Activated T-helper 17 cell treated with anti-CD3 and anti-CD28 coated beads, Interleukin-2, amount 50 U/mL, for 72 hours (primary cell): ENCODE results near the gene BEST3. TPM values are rescaled to one million over a fixed set of nuclear protein-coding genes. Genes with fewer than 3 reads are reported as not detected.

Source experiments
- ATAC-seq: fragments of 150-1000 bp; cut with Tn5 transposase; replicated peaks from 2 replicates; pipeline ENCODE4 v1.10.0; 2021; ENCODE audit warnings: mild to moderate bottlenecking, moderate library complexity
- H3K27ac Mint-ChIP-seq: one replicate; pipeline ENCODE4 v1.8.0; 2022; ENCODE audit warnings: mixed read lengths
- H3K27me3 Mint-ChIP-seq: one replicate; pipeline ENCODE4 v1.8.0; 2022; ENCODE audit warnings: mixed read lengths
- H3K36me3 Mint-ChIP-seq: one replicate; pipeline ENCODE4 v1.8.0; 2022; ENCODE audit warnings: low read depth, mild to moderate bottlenecking, mixed read lengths
- H3K4me1 Mint-ChIP-seq: one replicate; pipeline ENCODE4 v1.8.0; 2022; ENCODE audit warnings: mixed read lengths
- H3K4me3 Mint-ChIP-seq: one replicate; pipeline ENCODE4 v1.8.0; 2022; ENCODE audit warnings: mild to moderate bottlenecking, mixed read lengths
- H3K9me3 Mint-ChIP-seq: one replicate; pipeline ENCODE4 v1.8.0; 2022; ENCODE audit warnings: mixed read lengths
- total RNA-seq, 2 donors: library from RNA; stranded (reverse); gene quantifications; one replicate each; pipeline ENCODE4 v1.2.3, GENCODE V29; 2022

BEST3 gene
- total RNA-seq, 2 donors from 2014 or later = not detected

- Mint-ChIP-seq H3K36me3 (no peaks in the 10 kb centered on the region), H3K9me3 (no peaks in the 10 kb centered on the region), H3K27me3 (peaks cover 16% of the 10 kb centered on the region), H3K27ac (no peak overlapping the region), H3K4me3 (no peak overlapping the region), H3K4me1 (no peaks in the 10 kb centered on the region)
- ATAC-seq = no peak
Measured at GRCh38 chr12:69703146-69703642, 4.1 kb upstream of the BEST3 start.

- Mint-ChIP-seq H3K4me1 (no peaks in the 10 kb centered on the region), H3K9me3 (no peaks in the 10 kb centered on the region), H3K27me3 (peaks cover 12% of the 10 kb centered on the region), H3K4me3 (no peak overlapping the region), H3K27ac (no peak overlapping the region), H3K36me3 (no peaks in the 10 kb centered on the region)
- no peak for ATAC-seq
Measured at GRCh38 chr12:69701826-69702225, 2.7 kb upstream of the BEST3 start.

GRCh38 chr12:69698054-69698453 is 1.0 kb downstream of the BEST3 start:
- no peak for ATAC-seq
- Mint-ChIP-seq H3K27ac (no peak overlapping the region), H3K36me3 (no peaks in the 10 kb centered on the region), H3K4me1 (no peaks in the 10 kb centered on the region), H3K4me3 (no peak overlapping the region), H3K9me3 (no peaks in the 10 kb centered on the region), H3K27me3 (peaks cover 6% of the 10 kb centered on the region)

- peaks cover 9% of the 10 kb centered on the region for H3K27me3 Mint-ChIP-seq
- no peaks in the 10 kb centered on the region for H3K9me3 Mint-ChIP-seq
- no peak for ATAC-seq
- no peak overlapping the region for H3K27ac Mint-ChIP-seq
- no peaks in the 10 kb centered on the region for H3K36me3 Mint-ChIP-seq
- peaks cover 3% of the 10 kb centered on the region for H3K4me1 Mint-ChIP-seq
- H3K4me3 Mint-ChIP-seq = no peak overlapping the region
Measured at GRCh38 chr12:69694123-69694522, 5.0 kb downstream of the BEST3 start.

GRCh38 chr12:69689638-69690037 is 9.5 kb downstream of the BEST3 start:
- no peak for ATAC-seq
- Mint-ChIP-seq H3K27ac (peak overlapping the region; percentile 2), H3K36me3 (no peaks in the 10 kb centered on the region), H3K9me3 (no peaks in the 10 kb centered on the region), H3K4me3 (no peak overlapping the region), H3K4me1 (peaks cover 6% of the 10 kb centered on the region), H3K27me3 (peaks cover 3% of the 10 kb centered on the region)

- peak overlapping the region; percentile 2 for H3K27ac Mint-ChIP-seq
- peaks cover 10% of the 10 kb centered on the region for H3K27me3 Mint-ChIP-seq
- no peaks in the 10 kb centered on the region for H3K36me3 Mint-ChIP-seq
- no peak overlapping the region for H3K4me3 Mint-ChIP-seq
- no peaks in the 10 kb centered on the region for H3K9me3 Mint-ChIP-seq
- peaks cover 6% of the 10 kb centered on the region for H3K4me1 Mint-ChIP-seq
- ATAC-seq = peak; percentile 72
Measured at GRCh38 chr12:69688471-69689427, 10.4 kb downstream of the BEST3 start.

GRCh38 chr12:69688021-69688420 is 11.1 kb downstream of the BEST3 start:
- peaks cover 6% of the 10 kb centered on the region for H3K4me1 Mint-ChIP-seq
- no peaks in the 10 kb centered on the region for H3K36me3 Mint-ChIP-seq
- H3K4me3 Mint-ChIP-seq = no peak overlapping the region
- no peak overlapping the region for H3K27ac Mint-ChIP-seq
- H3K9me3 Mint-ChIP-seq = no peaks in the 10 kb centered on the region
- no peak for ATAC-seq
- peaks cover 10% of the 10 kb centered on the region for H3K27me3 Mint-ChIP-seq

- H3K4me3 Mint-ChIP-seq = no peak overlapping the region
- peaks cover 6% of the 10 kb centered on the region for H3K4me1 Mint-ChIP-seq
- peaks cover 10% of the 10 kb centered on the region for H3K27me3 Mint-ChIP-seq
- H3K9me3 Mint-ChIP-seq = no peaks in the 10 kb centered on the region
- no peak overlapping the region for H3K27ac Mint-ChIP-seq
- H3K36me3 Mint-ChIP-seq = no peaks in the 10 kb centered on the region
- no peak for ATAC-seq
Measured at GRCh38 chr12:69687390-69687789, 11.7 kb downstream of the BEST3 start.

GRCh38 chr12:69686731-69687130 is 12.4 kb downstream of the BEST3 start:
- peaks cover 10% of the 10 kb centered on the region for H3K27me3 Mint-ChIP-seq
- H3K4me1 Mint-ChIP-seq = peaks cover 6% of the 10 kb centered on the region
- ATAC-seq = no peak
- no peak overlapping the region for H3K4me3 Mint-ChIP-seq
- no peaks in the 10 kb centered on the region for H3K9me3 Mint-ChIP-seq
- H3K27ac Mint-ChIP-seq = no peak overlapping the region
- no peaks in the 10 kb centered on the region for H3K36me3 Mint-ChIP-seq

- ATAC-seq = peak; percentile 65
- peaks cover 9% of the 10 kb centered on the region for H3K27me3 Mint-ChIP-seq
- no peak overlapping the region for H3K4me3 Mint-ChIP-seq
- no peaks in the 10 kb centered on the region for H3K9me3 Mint-ChIP-seq
- H3K4me1 Mint-ChIP-seq = peaks cover 6% of the 10 kb centered on the region
- H3K36me3 Mint-ChIP-seq = no peaks in the 10 kb centered on the region
- H3K27ac Mint-ChIP-seq = no peak overlapping the region
Measured at GRCh38 chr12:69685810-69686209, 13.3 kb downstream of the BEST3 start.

- ATAC-seq = no peak
- Mint-ChIP-seq H3K4me1 (peaks cover 6% of the 10 kb centered on the region), H3K9me3 (no peaks in the 10 kb centered on the region), H3K27me3 (peaks cover 7% of the 10 kb centered on the region), H3K36me3 (no peaks in the 10 kb centered on the region), H3K4me3 (no peak overlapping the region), H3K27ac (no peak overlapping the region)
Measured at GRCh38 chr12:69684466-69684865, 14.6 kb downstream of the BEST3 start.

GRCh38 chr12:69682110-69682755 is 16.9 kb downstream of the BEST3 start:
- Mint-ChIP-seq H3K9me3 (no peaks in the 10 kb centered on the region), H3K4me3 (no peak overlapping the region), H3K36me3 (no peaks in the 10 kb centered on the region), H3K27me3 (peaks cover 10% of the 10 kb centered on the region), H3K4me1 (no peaks in the 10 kb centered on the region), H3K27ac (no peak overlapping the region)
- ATAC-seq = no peak

- no peak overlapping the region for H3K4me3 Mint-ChIP-seq
- no peaks in the 10 kb centered on the region for H3K36me3 Mint-ChIP-seq
- H3K27ac Mint-ChIP-seq = no peak overlapping the region
- H3K27me3 Mint-ChIP-seq = peaks cover 6% of the 10 kb centered on the region
- ATAC-seq = no peak
- H3K4me1 Mint-ChIP-seq = no peaks in the 10 kb centered on the region
- no peaks in the 10 kb centered on the region for H3K9me3 Mint-ChIP-seq
Measured at GRCh38 chr12:69679119-69679518, 20.0 kb downstream of the BEST3 start.

GRCh38 chr12:69676257-69677012 is 22.7 kb downstream of the BEST3 start:
- Mint-ChIP-seq H3K4me1 (no peaks in the 10 kb centered on the region), H3K36me3 (no peaks in the 10 kb centered on the region), H3K27ac (no peak overlapping the region), H3K27me3 (peaks cover 3% of the 10 kb centered on the region), H3K9me3 (no peaks in the 10 kb centered on the region), H3K4me3 (no peak overlapping the region)
- ATAC-seq = no peak
